GM06990 (cell line): ENCODE measurements around the gene ACTBL2.

Experiments used
- DNase-seq: peaks from one replicate; pipeline ENCODE4 v3.0.0-alpha.2; 2011; ENCODE audit not compliant: insufficient read length; ENCODE audit errors: extremely low read depth
- H3K27me3 ChIP-seq: replicated peaks from 2 replicates; pipeline ENCODE4 v1.6.0; 2011; ENCODE audit warnings: low read length; ENCODE audit not compliant: control insufficient read depth, insufficient read depth
- H3K36me3 ChIP-seq: 2 replicates; pipeline ENCODE4 v1.5.1; 2011; ENCODE audit warnings: low read length; ENCODE audit not compliant: control insufficient read depth, insufficient read depth
- H3K4me3 ChIP-seq: replicated peaks from 2 replicates; pipeline ENCODE4 v1.5.1; 2011; ENCODE audit warnings: low read depth, mild to moderate bottlenecking, control low read depth, low read length
- CTCF ChIP-seq: IDR thresholded peaks from 2 replicates; pipeline ENCODE4 v1.5.1; 2011; ENCODE audit warnings: low read length, control low read depth, mild to moderate bottlenecking, inconsistent platforms; ENCODE audit not compliant: insufficient read depth, poor library complexity, severe bottlenecking

Gene ACTBL2

GRCh38 chr5:57517250-57517649 is 34.6 kb upstream of the ACTBL2 start:
- Histone ChIP-seq H3K4me3 (no peak overlapping the region), H3K27me3 (no peaks in the 10 kb centered on the region), H3K36me3 (no peaks in the 10 kb centered on the region)
- TF ChIP-seq CTCF, result no peak
- DNase-seq, result no peak

- H3K27me3 ChIP-seq, result no peaks in the 10 kb centered on the region; the same call in 1 of the 2 replicates
- no peak overlapping the region for H3K4me3 ChIP-seq
- no peak for TF ChIP-seq CTCF
- H3K36me3 ChIP-seq, result no peaks in the 10 kb centered on the region
- DNase-seq, result no peak
These were observed 31.2 kb upstream of the ACTBL2 start for GRCh38 chr5:57513785-57514184.

GRCh38 chr5:57511321-57511720 is 28.7 kb upstream of the ACTBL2 start:
- H3K27me3 ChIP-seq, result no peaks in the 10 kb centered on the region; the same call in 1 of the 2 replicates
- no peak overlapping the region for H3K4me3 ChIP-seq
- H3K36me3 ChIP-seq, result no peaks in the 10 kb centered on the region
- DNase-seq, result no peak
- no peak for TF ChIP-seq CTCF

- DNase-seq, result no peak
- no peaks in the 10 kb centered on the region; the same call in 1 of the 2 replicates for H3K27me3 ChIP-seq
- no peak for TF ChIP-seq CTCF
- H3K4me3 ChIP-seq, result no peak overlapping the region
- no peaks in the 10 kb centered on the region for H3K36me3 ChIP-seq
These were observed 27.1 kb upstream of the ACTBL2 start for GRCh38 chr5:57509501-57510260.

- Histone ChIP-seq H3K36me3 (no peaks in the 10 kb centered on the region), H3K27me3 (no peaks in the 10 kb centered on the region; the same call in none of the 2 replicates), H3K4me3 (no peak overlapping the region)
- no peak for TF ChIP-seq CTCF
- DNase-seq, result no peak
These were observed 25.6 kb upstream of the ACTBL2 start for GRCh38 chr5:57508211-57508610.
